ENCODE results near the gene PREP. TPM values are rescaled to one million over a fixed set of nuclear protein-coding genes. Genes with fewer than 3 reads are reported as not detected.
A peak's percentile ranks its signal among the peaks of the same experiment; 100 is the strongest.
"Not testable (repeated sequence)": the region's sequence is repeated elsewhere in the genome, so short reads cannot be mapped to it uniquely, and the experiment has no call there.

The PREP gene
- total and polyA plus RNA-seq, 3 donors from 2014 or later, result 53.7 to 66.6 (median 56.4) TPM

GRCh38 chr6:105431226-105431625, 28.3 kb upstream of the PREP start:
- Histone ChIP-seq H3K4me3 (no peak overlapping the region), H3K27ac (no peak overlapping the region), H3K4me1 (peaks cover 9% of the 10 kb centered on the region), H3K27me3 (no peaks in the 10 kb centered on the region), H3K36me3 (ENCODE audit: low read depth, missing control alignments) (no peaks in the 10 kb centered on the region), H3K9me3 (no peaks in the 10 kb centered on the region)
- DNase-seq, result no peak
- WGBS, 2 donors, result 37 to 46% methylated on average over 2 of the region's 2 CpGs
- intact Hi-C loops (cut with DNase I; ENCODE audit: low total_unique reads), result no loop called here
- TF ChIP-seq POLR2A (IDR thresholded peaks at IDR 0.05) (no peak), CTCF (IDR thresholded peaks at IDR 0.05) (peak; percentile 31 to 52 (median 38))

GRCh38 chr6:105430685-105431084, 27.8 kb upstream of the PREP start:
- no peak overlapping the region for H3K27ac ChIP-seq
- intact Hi-C loops (cut with DNase I; ENCODE audit: low total_unique reads), result no loop called here
- 89 to 95% methylated on average over 3 of the region's 3 CpGs for whole genome bisulfite sequencing, 2 donors
- no peaks in the 10 kb centered on the region for H3K27me3 ChIP-seq
- H3K36me3 ChIP-seq (ENCODE audit: low read depth, missing control alignments), result no peaks in the 10 kb centered on the region
- DNase-seq, result no peak
- TF ChIP-seq POLR2A (IDR thresholded peaks at IDR 0.05), result no peak
- TF ChIP-seq CTCF (IDR thresholded peaks at IDR 0.05), result no peak
- no peak overlapping the region for H3K4me3 ChIP-seq
- peaks cover 9% of the 10 kb centered on the region for H3K4me1 ChIP-seq
- H3K9me3 ChIP-seq, result no peaks in the 10 kb centered on the region

GRCh38 chr6:105429676-105430075, 26.8 kb upstream of the PREP start:
- Histone ChIP-seq H3K36me3 (ENCODE audit: low read depth, missing control alignments) (no peaks in the 10 kb centered on the region), H3K4me1 (peaks cover 9% of the 10 kb centered on the region), H3K27ac (no peak overlapping the region), H3K27me3 (no peaks in the 10 kb centered on the region), H3K9me3 (no peaks in the 10 kb centered on the region), H3K4me3 (no peak overlapping the region)
- 79 to 86% methylated on average over 4 of the region's 4 CpGs for WGBS, 2 donors
- no peak for DNase-seq
- intact Hi-C loops (cut with DNase I; ENCODE audit: low total_unique reads), result no loop called here
- no peak for TF ChIP-seq POLR2A (IDR thresholded peaks at IDR 0.05)
- no peak for TF ChIP-seq CTCF (IDR thresholded peaks at IDR 0.05)

- Histone ChIP-seq H3K27me3 (no peaks in the 10 kb centered on the region), H3K4me1 (peaks cover 9% of the 10 kb centered on the region), H3K27ac (no peak overlapping the region), H3K9me3 (no peaks in the 10 kb centered on the region), H3K4me3 (no peak overlapping the region), H3K36me3 (ENCODE audit: low read depth, missing control alignments) (no peaks in the 10 kb centered on the region)
- TF ChIP-seq POLR2A (IDR thresholded peaks at IDR 0.05), result no peak
- no peak for TF ChIP-seq CTCF (IDR thresholded peaks at IDR 0.05)
- no peak for DNase-seq
- intact Hi-C loops (cut with DNase I; ENCODE audit: low total_unique reads), result no loop called here
- WGBS, 2 donors, result 45 to 51% methylated on average over 5 of the region's 5 CpGs
Measured at GRCh38 chr6:105428342-105428957, 25.6 kb upstream of the PREP start.

GRCh38 chr6:105424175-105424783, 21.4 kb upstream of the PREP start:
- H3K9me3 ChIP-seq, result no peaks in the 10 kb centered on the region

GRCh38 chr6:105416971-105417370, 14.1 kb upstream of the PREP start:
- H3K4me3 ChIP-seq; DNase-seq; H3K27me3 ChIP-seq; H3K4me1 ChIP-seq; intact Hi-C loops (cut with DNase I; ENCODE audit: low total_unique reads); H3K36me3 ChIP-seq (ENCODE audit: low read depth, missing control alignments); H3K9me3 ChIP-seq; H3K27ac ChIP-seq: not testable (repeated sequence)
- WGBS, 2 donors, result 88 to 96% methylated on average over 2 of the region's 2 CpGs

More at GRCh38 chr6:105424175-105424783, 21.4 kb upstream of the PREP start:
- H3K36me3 ChIP-seq (ENCODE audit: low read depth, missing control alignments), result no peaks in the 10 kb centered on the region
- no peak overlapping the region for H3K4me3 ChIP-seq
- peak; percentile 67 for DNase-seq
- H3K27ac ChIP-seq, result no peak overlapping the region
- peaks cover 9% of the 10 kb centered on the region for H3K4me1 ChIP-seq
- intact Hi-C loops (cut with DNase I; ENCODE audit: low total_unique reads), result no loop called here
- 22 to 28% methylated on average over 7 of the region's 7 CpGs for WGBS, 2 donors
- peak; percentile 36 to 67 (median 60) for TF ChIP-seq CTCF (IDR thresholded peaks at IDR 0.05)
- TF ChIP-seq POLR2A (IDR thresholded peaks at IDR 0.05), result no peak
- no peaks in the 10 kb centered on the region for H3K27me3 ChIP-seq

Data from testis (tissue), 3 donors.